Vagina (tissue), 2 donors: ENCODE results near the gene TBXAS1.

Experiments used
- POLR2A ChIP-seq, 2 donors: fragments of 450-650 bp; IDR thresholded peaks; one replicate each; pipeline ENCODE4 v1.6.1; 2017; ENCODE audit warnings: antibody characterized with exemption in 2 of 2, mild to moderate bottlenecking in 2 of 2, moderate library complexity in 2 of 2
- TF ChIP-seq, protein P1 (sequence below), 3 experiments: fragments of 450-650 bp in 2 of 3; fragments of 200-600 bp in 1 of 3; sonication (generic) in 1 of 3; IDR thresholded peaks; one replicate each; pipeline ENCODE4 v1.5.1; 2017 to 2019; ENCODE audit warnings: antibody characterized with exemption in 3 of 3, mild to moderate bottlenecking in 2 of 3, moderate library complexity in 2 of 3

DNA sequence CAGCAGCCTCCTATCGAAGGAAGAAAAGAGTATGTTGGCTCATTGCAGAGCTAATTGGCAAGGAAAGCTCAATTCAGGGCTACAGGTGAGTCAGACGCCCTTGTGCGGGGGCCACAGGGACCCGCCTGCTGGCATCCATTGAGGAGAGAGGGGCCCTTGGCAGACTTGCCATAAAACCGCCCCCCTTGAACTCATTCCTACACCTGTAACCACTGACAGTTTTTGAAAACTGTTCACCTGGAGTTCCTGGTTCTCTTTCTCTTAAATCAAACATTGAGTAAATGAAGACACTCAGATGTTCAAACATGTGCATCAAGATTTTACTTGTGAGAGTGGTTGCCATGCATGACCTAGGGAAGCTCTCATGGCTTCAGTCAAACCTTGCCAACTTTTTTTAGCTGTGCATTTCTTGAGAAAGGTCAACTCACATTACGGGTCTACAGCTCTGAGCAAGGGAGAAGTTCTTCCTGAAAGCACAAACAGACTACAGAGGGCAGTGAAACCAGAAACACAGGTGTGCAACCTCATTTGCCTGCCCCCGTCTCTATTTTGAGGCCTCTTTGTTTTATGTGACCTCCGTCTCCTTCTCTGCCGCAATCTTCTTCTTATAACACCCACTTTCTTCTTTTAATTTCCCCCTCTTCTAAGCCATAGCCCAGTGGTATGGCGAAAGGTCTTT, 87.8 kb downstream of the TBXAS1 start:
- no peak for TF ChIP-seq POLR2A (IDR thresholded peaks at IDR 0.05)
- TF ChIP-seq, protein P1, sequence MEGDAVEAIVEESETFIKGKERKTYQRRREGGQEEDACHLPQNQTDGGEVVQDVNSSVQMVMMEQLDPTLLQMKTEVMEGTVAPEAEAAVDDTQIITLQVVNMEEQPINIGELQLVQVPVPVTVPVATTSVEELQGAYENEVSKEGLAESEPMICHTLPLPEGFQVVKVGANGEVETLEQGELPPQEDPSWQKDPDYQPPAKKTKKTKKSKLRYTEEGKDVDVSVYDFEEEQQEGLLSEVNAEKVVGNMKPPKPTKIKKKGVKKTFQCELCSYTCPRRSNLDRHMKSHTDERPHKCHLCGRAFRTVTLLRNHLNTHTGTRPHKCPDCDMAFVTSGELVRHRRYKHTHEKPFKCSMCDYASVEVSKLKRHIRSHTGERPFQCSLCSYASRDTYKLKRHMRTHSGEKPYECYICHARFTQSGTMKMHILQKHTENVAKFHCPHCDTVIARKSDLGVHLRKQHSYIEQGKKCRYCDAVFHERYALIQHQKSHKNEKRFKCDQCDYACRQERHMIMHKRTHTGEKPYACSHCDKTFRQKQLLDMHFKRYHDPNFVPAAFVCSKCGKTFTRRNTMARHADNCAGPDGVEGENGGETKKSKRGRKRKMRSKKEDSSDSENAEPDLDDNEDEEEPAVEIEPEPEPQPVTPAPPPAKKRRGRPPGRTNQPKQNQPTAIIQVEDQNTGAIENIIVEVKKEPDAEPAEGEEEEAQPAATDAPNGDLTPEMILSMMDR (IDR thresholded peaks at IDR 0.05) = no peak
